SK-N-SH (cell line): Measurements from ENCODE around the gene CPT1C. TPM values are rescaled to one million over a fixed set of nuclear protein-coding genes. Genes with fewer than 3 reads are reported as not detected.

ENCODE experiments used
- CTCF ChIA-PET: fragments of 300-600, 350-600 bp; formaldehyde crosslinking; extraction: SDS; loops from one replicate; lab custom pipeline; 2021; lab: Yijun Ruan, JAX
- POLR2A ChIA-PET: fragments of 350-600 bp; sonication (Branson Sonifier 250); formaldehyde crosslinking; extraction: SDS; loops from one replicate; lab custom pipeline; 2020; ENCODE audit warnings: antibody characterized with exemption, inconsistent platforms; lab: Yijun Ruan, JAX
- DNase-seq: peaks from one replicate; pipeline ENCODE4 v3.0.0; 2012
- H2AFZ ChIP-seq: fragments of 200-600 bp; sonication (generic); 2 replicates; pipeline ENCODE4 v1.8.1; 2016; ENCODE audit warnings: antibody characterized with exemption, mild to moderate bottlenecking, low read depth
- H3F3A ChIP-seq: fragments of 200-600 bp; sonication (generic); replicated peaks from 2 replicates; pipeline ENCODE3; 2016; ENCODE audit warnings: antibody characterized with exemption, mild to moderate bottlenecking; ENCODE audit not compliant: insufficient read depth
- H3K27ac ChIP-seq, 2 experiments: fragments of 200-500 bp in 1 of 2; fragments of 200-600 bp in 1 of 2; sonication (Bioruptor generic) in 1 of 2; sonication (generic), shearing (Covaris generic) in 1 of 2; 2 replicates each; pipeline versions ENCODE4 v1.5.1 to v1.6.1; 2014 to 2016; ENCODE audit warnings: low read depth in 2 of 2, inconsistent platforms in 1 of 2, low read length in 1 of 2, mild to moderate bottlenecking in 1 of 2, mixed read lengths in 1 of 2
- H3K27me3 ChIP-seq: fragments of 200-600 bp; sonication (generic), shearing (Covaris generic); 2 replicates; pipeline ENCODE4 v1.6.1; 2016; ENCODE audit warnings: mixed run types; ENCODE audit not compliant: insufficient read depth
- H3K36me3 ChIP-seq, 2 experiments: fragments of 200-500 bp in 1 of 2; fragments of 200-600 bp in 1 of 2; sonication (Bioruptor generic) in 1 of 2; sonication (generic) in 1 of 2; replicated peaks in 1 of 2; 2 replicates each; pipeline versions ENCODE3 to v1.5.1; 2014 to 2016; ENCODE audit warnings: low read length in 1 of 2, mild to moderate bottlenecking in 1 of 2; ENCODE audit not compliant: insufficient read depth in 2 of 2, control insufficient read depth in 1 of 2
- H3K4me1 ChIP-seq, 2 experiments: fragments of 200-500 bp in 1 of 2; fragments of 200-600 bp in 1 of 2; sonication (Bioruptor generic) in 1 of 2; sonication (generic), shearing (Covaris generic) in 1 of 2; 2 replicates each; pipeline versions ENCODE4 v1.5.1 to v1.6.1; 2014 to 2016; ENCODE audit warnings: low read depth in 1 of 2, low read length in 1 of 2, mixed run types in 1 of 2; ENCODE audit not compliant: insufficient read depth in 2 of 2, control insufficient read depth in 1 of 2
- H3K4me2 ChIP-seq: fragments of 200-600 bp; sonication (generic), shearing (Covaris generic); 2 replicates; pipeline ENCODE4 v1.6.1; 2017; ENCODE audit warnings: mixed run types
- H3K4me3 ChIP-seq, 2 experiments: fragments of 200-500 bp in 1 of 2; fragments of 200-600 bp in 1 of 2; sonication (Bioruptor generic) in 1 of 2; sonication (generic), shearing (Covaris generic) in 1 of 2; 2 replicates each; pipeline versions ENCODE4 v1.5.1 to v1.8.1; 2014 to 2016; ENCODE audit warnings: low read depth in 2 of 2, inconsistent platforms in 1 of 2, low read length in 1 of 2, mild to moderate bottlenecking in 1 of 2, mixed read lengths in 1 of 2, moderate library complexity in 1 of 2
- H3K79me2 ChIP-seq: fragments of 200-600 bp; sonication (generic); 2 replicates; pipeline ENCODE4 v1.8.1; 2017; ENCODE audit warnings: mild to moderate bottlenecking; ENCODE audit not compliant: insufficient read depth
- H3K9ac ChIP-seq: fragments of 200-600 bp; sonication (generic); 2 replicates; pipeline ENCODE4 v1.6.1; 2017; ENCODE audit warnings: mixed run types
- H3K9me2 ChIP-seq: fragments of 200-600 bp; sonication (generic); 2 replicates; pipeline ENCODE4 v1.6.1; 2017; ENCODE audit warnings: mixed run types
- H3K9me3 ChIP-seq: fragments of 200-600 bp; sonication (generic); 2 replicates; pipeline ENCODE4 v1.6.1; 2017; ENCODE audit warnings: mixed run types, mild to moderate bottlenecking, moderate library complexity
- H4K20me1 ChIP-seq: fragments of 200-600 bp; sonication (generic); 2 replicates; pipeline ENCODE4 v1.6.1; 2017; ENCODE audit warnings: mild to moderate bottlenecking, mixed run types; ENCODE audit not compliant: insufficient read depth
- CHD2 ChIP-seq: fragments of 150-350 bp; IDR thresholded peaks from 2 replicates; pipeline ENCODE4 v1.6.1; 2018; ENCODE audit warnings: low read length; ENCODE audit not compliant: partially characterized antibody
- EP300 ChIP-seq, 2 experiments: IDR thresholded peaks; 2 replicates each; pipeline versions ENCODE4 v1.4.0 to v1.6.1; 2012; ENCODE audit warnings: borderline replicate concordance in 1 of 2, low read depth in 1 of 2, low read length in 1 of 2
- FOXJ3 ChIP-seq: sonication (generic); formaldehyde crosslinking; IDR thresholded peaks from 2 replicates; pipeline ENCODE4 v1.5.1; 2020; ENCODE audit warnings: mild to moderate bottlenecking, missing genetic modification reagents
- FOXM1 ChIP-seq: IDR thresholded peaks from 2 replicates; pipeline ENCODE4 v1.4.0; 2012; ENCODE audit warnings: low read depth, mild to moderate bottlenecking
- MEF2A ChIP-seq: IDR thresholded peaks from 2 replicates; pipeline ENCODE4 v1.4.0; 2012; ENCODE audit warnings: low read depth, borderline replicate concordance
- MXI1 ChIP-seq: IDR thresholded peaks from 2 replicates; pipeline ENCODE4 v1.6.1; 2012; ENCODE audit warnings: mild to moderate bottlenecking, low read depth, low read length, improper control_type of control experiment
- NFIC ChIP-seq: IDR thresholded peaks from 2 replicates; pipeline ENCODE4 v1.4.0; 2012; ENCODE audit warnings: borderline replicate concordance
- NRF1 ChIP-seq: IDR thresholded peaks from 2 replicates; pipeline ENCODE4 v1.6.1; 2012; ENCODE audit warnings: low read depth, mild to moderate bottlenecking, low read length
- RAD21 ChIP-seq: IDR thresholded peaks from 2 replicates; pipeline ENCODE4 v1.6.1; 2012; ENCODE audit warnings: mild to moderate bottlenecking, low read length
- RCOR1 ChIP-seq: fragments of 150-350 bp; IDR thresholded peaks from 2 replicates; pipeline ENCODE4 v1.6.1; 2017; ENCODE audit warnings: antibody characterized with exemption, low read length
- RFX5 ChIP-seq: IDR thresholded peaks from 2 replicates; pipeline ENCODE4 v1.6.1; 2012; ENCODE audit warnings: mild to moderate bottlenecking, improper control_type of control experiment, low read length
- RXRA ChIP-seq: IDR thresholded peaks from 2 replicates; pipeline ENCODE4 v1.4.0; 2012; ENCODE audit warnings: low read depth, mild to moderate bottlenecking, borderline replicate concordance
- SIN3A ChIP-seq: IDR thresholded peaks from 2 replicates; pipeline ENCODE4 v1.6.1; 2012; ENCODE audit warnings: low read depth, mild to moderate bottlenecking, low read length, moderate library complexity, borderline replicate concordance
- TAF1 ChIP-seq: IDR thresholded peaks from 2 replicates; pipeline ENCODE4 v1.6.1; 2012; ENCODE audit warnings: low read depth, mild to moderate bottlenecking, low read length, moderate library complexity, borderline replicate concordance
- TEAD4 ChIP-seq: IDR thresholded peaks from 2 replicates; pipeline ENCODE4 v1.4.0; 2012; ENCODE audit warnings: mild to moderate bottlenecking, borderline replicate concordance; ENCODE audit not compliant: insufficient read depth
- WGBS: methylation state at CpG from one replicate; pipeline ENCODE4 v1.1.6; 2017; ENCODE audit warnings: low lambda C conversion rate; 5-methylcytosine and 5-hydroxymethylcytosine counted together
- polyA plus RNA-seq, 3 experiments: library from polyadenylated mRNA; depleted of rRNA; stranded (reverse); fragments of >200 nt; gene quantifications; 2 replicates each; pipeline ENCODE4 v1.2.3, GENCODE V29; 2012
- TF ChIP-seq, protein P1 (sequence below): IDR thresholded peaks from 2 replicates; pipeline ENCODE4 v1.4.0; 2012; ENCODE audit warnings: low read depth
- TF ChIP-seq, protein P2 (sequence below): fragments of 150-350 bp; IDR thresholded peaks from 2 replicates; pipeline ENCODE4 v1.6.1; 2016; ENCODE audit warnings: mild to moderate bottlenecking, low read depth, low read length
- TF ChIP-seq, protein P3 (sequence below): fragments of 200-600 bp; sonication (generic); IDR thresholded peaks from 2 replicates; pipeline ENCODE4 v1.6.1; 2017; ENCODE audit warnings: antibody characterized with exemption, mild to moderate bottlenecking, moderate library complexity

Gene CPT1C
- polyA plus RNA-seq, 1 of the 3 experiments (the other 2 are of a cell fraction): 139 TPM

DNA sequence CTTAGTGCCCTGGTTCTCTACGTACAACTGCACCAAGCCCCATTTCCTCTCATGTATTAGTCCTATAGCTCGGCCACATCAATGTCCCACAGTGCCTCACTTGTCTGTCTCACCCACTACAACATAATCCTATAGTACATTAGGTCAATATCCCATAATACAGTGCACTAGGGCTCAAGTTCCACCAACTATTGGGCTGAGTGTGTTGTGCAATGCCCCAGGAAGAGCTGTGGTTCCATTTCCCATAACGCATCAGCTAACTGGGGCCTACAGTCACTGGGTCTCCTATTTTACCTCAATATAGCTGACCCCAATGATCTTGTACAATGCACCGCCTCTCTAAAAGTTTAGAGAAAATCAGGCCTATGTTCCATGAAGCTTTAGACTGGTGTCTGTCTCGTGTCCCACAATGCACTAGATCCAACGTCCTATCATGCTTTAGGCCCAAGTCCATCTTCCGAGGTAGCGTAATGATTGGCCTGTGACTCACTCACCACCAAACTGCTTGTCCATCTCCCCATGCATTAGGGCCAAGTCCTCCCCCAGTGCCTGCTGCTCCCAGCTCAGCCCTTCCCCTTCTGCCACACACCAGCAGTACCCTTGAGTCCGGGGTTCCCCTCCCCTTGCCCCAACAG, 50.4 kb downstream of the CPT1C start (continued):
- TF ChIP-seq RAD21 (no peak), FOXJ3 (CRISPR knock-in tag) (no peak)

- no peaks in the 10 kb centered on the region for H3K27me3 ChIP-seq
- H3K36me3 ChIP-seq: no peaks in the 10 kb centered on the region
- H3K9ac ChIP-seq: no peak overlapping the region
- H2AFZ ChIP-seq: no peak overlapping the region
- H3K9me3 ChIP-seq: no peaks in the 10 kb centered on the region
- no peaks in the 10 kb centered on the region for H3K4me1 ChIP-seq
- H4K20me1 ChIP-seq: no peaks in the 10 kb centered on the region
- H3K9me2 ChIP-seq: no peaks in the 10 kb centered on the region
- no peaks in the 10 kb centered on the region for H3K79me2 ChIP-seq
- TF ChIP-seq TEAD4 (no peak), RCOR1 (no peak), FOXM1 (no peak), TAF1 (no peak), EP300 (IDR thresholded peaks at IDR 0.05; ENCODE audit: borderline replicate concordance in 1 of 2, low read depth in 1 of 2, low read length in 1 of 2) (no peak)
- TF ChIP-seq, protein P1, sequence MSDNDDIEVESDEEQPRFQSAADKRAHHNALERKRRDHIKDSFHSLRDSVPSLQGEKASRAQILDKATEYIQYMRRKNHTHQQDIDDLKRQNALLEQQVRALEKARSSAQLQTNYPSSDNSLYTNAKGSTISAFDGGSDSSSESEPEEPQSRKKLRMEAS: no peak
- TF ChIP-seq, protein P2, sequence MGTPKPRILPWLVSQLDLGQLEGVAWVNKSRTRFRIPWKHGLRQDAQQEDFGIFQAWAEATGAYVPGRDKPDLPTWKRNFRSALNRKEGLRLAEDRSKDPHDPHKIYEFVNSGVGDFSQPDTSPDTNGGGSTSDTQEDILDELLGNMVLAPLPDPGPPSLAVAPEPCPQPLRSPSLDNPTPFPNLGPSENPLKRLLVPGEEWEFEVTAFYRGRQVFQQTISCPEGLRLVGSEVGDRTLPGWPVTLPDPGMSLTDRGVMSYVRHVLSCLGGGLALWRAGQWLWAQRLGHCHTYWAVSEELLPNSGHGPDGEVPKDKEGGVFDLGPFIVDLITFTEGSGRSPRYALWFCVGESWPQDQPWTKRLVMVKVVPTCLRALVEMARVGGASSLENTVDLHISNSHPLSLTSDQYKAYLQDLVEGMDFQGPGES: no peak
- TF ChIP-seq, all 33 proteins: peak for 0
- CTCF ChIA-PET: no interaction called here
- no peak for DNase-seq
- 89% methylated on average over 23 of the region's 23 CpGs for WGBS
- POLR2A ChIA-PET: no interaction called here
- Histone ChIP-seq H3K27ac (no peak overlapping the region), H3K4me2 (no peak overlapping the region), H3K4me3 (no peak overlapping the region), H3F3A (peaks cover 2% of the 10 kb centered on the region)
These were observed 54.0 kb downstream of the CPT1C start for GRCh38 chr19:49744946-49745381.

DNA sequence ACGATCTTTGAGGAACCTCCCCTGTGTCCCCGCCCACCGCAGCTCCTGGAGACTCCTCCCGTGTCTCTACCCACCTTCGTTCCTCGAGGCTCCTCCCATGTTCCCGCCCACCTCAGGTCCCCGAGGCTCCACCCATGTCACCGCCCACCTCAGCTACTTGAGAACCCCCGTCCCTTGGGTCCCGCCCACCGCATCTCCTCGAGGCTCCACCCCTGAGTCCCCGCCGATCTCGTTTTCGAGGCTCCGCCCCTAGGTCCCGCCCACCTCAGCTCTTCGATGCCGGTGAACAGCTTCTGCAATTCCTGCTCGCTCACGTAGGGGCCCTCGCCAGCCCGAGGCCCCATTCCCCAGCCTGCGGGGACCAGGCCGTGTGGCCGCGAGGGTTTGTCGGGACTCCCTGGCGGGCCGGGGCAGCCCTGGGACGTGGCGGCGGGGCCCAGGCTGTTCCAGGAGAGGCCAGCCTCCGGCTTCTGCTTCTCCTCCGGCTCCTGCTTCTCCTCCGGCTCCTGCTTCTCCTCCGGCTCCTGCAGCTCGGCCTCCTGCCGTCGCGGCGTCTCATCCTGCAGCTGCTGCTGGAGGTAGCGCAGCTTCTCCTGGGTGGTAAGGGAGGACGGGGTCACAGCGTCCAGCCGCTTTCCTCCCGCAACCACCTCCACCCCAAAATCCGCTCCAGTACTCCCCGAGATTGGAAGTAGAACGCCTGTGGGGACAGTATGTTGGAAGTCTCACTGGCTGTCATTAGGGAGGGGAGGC, 55.5 kb downstream of the CPT1C start:
- no peaks in the 10 kb centered on the region for H4K20me1 ChIP-seq
- no peak overlapping the region for H3K4me3 ChIP-seq
- no peak overlapping the region for H3K4me2 ChIP-seq
- H2AFZ ChIP-seq: no peak overlapping the region
- no peaks in the 10 kb centered on the region for H3K79me2 ChIP-seq
- TF ChIP-seq SIN3A (no peak), TAF1 (no peak), MEF2A (no peak), MXI1 (no peak), FOXJ3 (CRISPR knock-in tag) (no peak), CHD2 (no peak), NRF1 (no peak), RXRA (no peak), RFX5 (no peak), NFIC (no peak)
- TF ChIP-seq, protein P3, sequence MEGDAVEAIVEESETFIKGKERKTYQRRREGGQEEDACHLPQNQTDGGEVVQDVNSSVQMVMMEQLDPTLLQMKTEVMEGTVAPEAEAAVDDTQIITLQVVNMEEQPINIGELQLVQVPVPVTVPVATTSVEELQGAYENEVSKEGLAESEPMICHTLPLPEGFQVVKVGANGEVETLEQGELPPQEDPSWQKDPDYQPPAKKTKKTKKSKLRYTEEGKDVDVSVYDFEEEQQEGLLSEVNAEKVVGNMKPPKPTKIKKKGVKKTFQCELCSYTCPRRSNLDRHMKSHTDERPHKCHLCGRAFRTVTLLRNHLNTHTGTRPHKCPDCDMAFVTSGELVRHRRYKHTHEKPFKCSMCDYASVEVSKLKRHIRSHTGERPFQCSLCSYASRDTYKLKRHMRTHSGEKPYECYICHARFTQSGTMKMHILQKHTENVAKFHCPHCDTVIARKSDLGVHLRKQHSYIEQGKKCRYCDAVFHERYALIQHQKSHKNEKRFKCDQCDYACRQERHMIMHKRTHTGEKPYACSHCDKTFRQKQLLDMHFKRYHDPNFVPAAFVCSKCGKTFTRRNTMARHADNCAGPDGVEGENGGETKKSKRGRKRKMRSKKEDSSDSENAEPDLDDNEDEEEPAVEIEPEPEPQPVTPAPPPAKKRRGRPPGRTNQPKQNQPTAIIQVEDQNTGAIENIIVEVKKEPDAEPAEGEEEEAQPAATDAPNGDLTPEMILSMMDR: no peak
- 71% methylated on average over 47 of the region's 52 CpGs for WGBS
- H3K4me1 ChIP-seq: no peaks in the 10 kb centered on the region
- ChIA-PET CTCF (interaction anchor here (0.9 kb wide), 1 partner anchor 29 kb away, joined by 6 read pairs; no protein-coding TSS in a partner anchor), POLR2A (no interaction called here)
- no peaks in the 10 kb centered on the region for H3K27me3 ChIP-seq
- H3K9me2 ChIP-seq: no peaks in the 10 kb centered on the region
- DNase-seq: peak; percentile 81
- no peak overlapping the region for H3K9ac ChIP-seq
- H3K27ac ChIP-seq: no peak overlapping the region
- H3K36me3 ChIP-seq: no peaks in the 10 kb centered on the region
- no peaks in the 10 kb centered on the region for H3K9me3 ChIP-seq
- H3F3A ChIP-seq: peaks cover 4% of the 10 kb centered on the region
